ENCODE measurements around the gene LRG1. TPM values are rescaled to one million over a fixed set of nuclear protein-coding genes. Genes with fewer than 3 reads are reported as not detected.
"Not testable (repeated sequence)": the region's sequence is repeated elsewhere in the genome, so short reads cannot be mapped to it uniquely, and the experiment has no call there.

Gene LRG1
- total and polyA plus RNA-seq, 2 experiments from 2014 or later, result 6.3 to 9.8 TPM

DNA sequence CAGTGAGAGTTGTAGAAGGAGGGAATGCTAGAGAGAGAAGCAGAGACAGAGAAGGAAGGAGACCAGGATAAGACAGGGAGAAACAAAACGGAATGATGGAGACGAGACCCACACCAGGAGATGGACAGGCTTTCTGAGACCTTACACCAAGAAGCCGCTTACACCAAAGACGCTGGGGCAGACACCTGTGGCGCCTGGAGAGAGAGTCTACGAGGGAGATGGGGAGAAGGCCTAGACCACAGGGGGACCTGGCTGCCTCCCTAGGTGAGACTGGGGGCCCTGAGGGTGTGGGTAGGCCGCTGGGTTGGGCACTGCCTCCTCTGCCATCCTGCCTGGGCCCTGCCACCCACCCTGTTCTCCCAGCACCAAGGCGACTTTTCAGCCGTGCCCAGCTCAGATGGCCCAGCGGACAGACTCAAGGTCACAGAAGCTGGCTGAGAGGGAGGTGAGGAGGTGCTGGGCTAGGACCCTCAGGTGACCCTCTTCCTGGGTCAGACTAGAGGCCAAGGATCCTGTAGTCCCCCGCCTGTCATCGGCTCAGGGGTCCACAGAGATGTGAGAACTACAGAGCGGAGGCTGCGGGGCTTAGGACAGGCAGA lies 9.8 kb downstream of the LRG1 start:
- DNase-seq (ENCODE audit: low spot score), result no peak
- Histone ChIP-seq H3K79me2 (no peaks in the 10 kb centered on the region), H3K27me3 (no peaks in the 10 kb centered on the region), H3K4me1 (ENCODE audit: insufficient read depth) (no peaks in the 10 kb centered on the region), H4K20me1 (ENCODE audit: insufficient read depth, poor library complexity, severe bottlenecking) (no peaks in the 10 kb centered on the region), H2AFZ (no peak overlapping the region), H3K27ac (no peak overlapping the region), H3K4me3 (no peak overlapping the region), H3K9me3 (ENCODE audit: low read depth) (no peaks in the 10 kb centered on the region), H3K36me3 (replicated peaks; ENCODE audit: insufficient read depth, low read depth) (no peaks in the 10 kb centered on the region), H3K4me2 (no peak overlapping the region), H3K9me2 (replicated peaks; ENCODE audit: insufficient read depth) (no peaks in the 10 kb centered on the region)
- TF ChIP-seq CTCF (IDR thresholded peaks at IDR 0.05; ENCODE audit: poor library complexity) (no peak), EZH2phosphoT487 (IDR thresholded peaks at IDR 0.05; ENCODE audit: low read depth, severe bottlenecking, unreplicated experiment) (no peak)
- WGBS (ENCODE audit: low lambda C conversion rate, missing lambda C conversion rate), result 78% methylated on average over 14 of the region's 14 CpGs

GRCh38 chr19:4528843-4529242 lies 11.0 kb downstream of the LRG1 start:
- DNase-seq (ENCODE audit: low spot score), result no peak
- Histone ChIP-seq H4K20me1 (ENCODE audit: insufficient read depth, poor library complexity, severe bottlenecking) (no peaks in the 10 kb centered on the region), H3K27me3 (no peaks in the 10 kb centered on the region), H2AFZ (no peak overlapping the region), H3K36me3 (replicated peaks; ENCODE audit: insufficient read depth, low read depth) (no peaks in the 10 kb centered on the region), H3K9me3 (ENCODE audit: low read depth) (no peaks in the 10 kb centered on the region), H3K4me2 (no peak overlapping the region), H3K9me2 (replicated peaks; ENCODE audit: insufficient read depth) (no peaks in the 10 kb centered on the region), H3K79me2 (no peaks in the 10 kb centered on the region), H3K4me3 (no peak overlapping the region), H3K4me1 (ENCODE audit: insufficient read depth) (no peaks in the 10 kb centered on the region), H3K27ac (no peak overlapping the region)
- 86% methylated on average over 14 of the region's 15 CpGs for WGBS (ENCODE audit: low lambda C conversion rate, missing lambda C conversion rate)
- TF ChIP-seq EZH2 (IDR thresholded peaks at IDR 0.05; ENCODE audit: borderline replicate concordance), result no peak
- TF ChIP-seq EZH2phosphoT487 (IDR thresholded peaks at IDR 0.05; ENCODE audit: low read depth, severe bottlenecking, unreplicated experiment), result no peak
- TF ChIP-seq CTCF (IDR thresholded peaks at IDR 0.05; ENCODE audit: poor library complexity), result no peak

- not testable (repeated sequence) for H3K4me2 ChIP-seq; H3K36me3 ChIP-seq (replicated peaks; ENCODE audit: insufficient read depth, low read depth); H3K27me3 ChIP-seq; H3K79me2 ChIP-seq; DNase-seq (ENCODE audit: low spot score); H2AFZ ChIP-seq; H4K20me1 ChIP-seq (ENCODE audit: insufficient read depth, poor library complexity, severe bottlenecking); H3K27ac ChIP-seq; H3K4me3 ChIP-seq; H3K4me1 ChIP-seq (ENCODE audit: insufficient read depth); H3K9me3 ChIP-seq (ENCODE audit: low read depth); H3K9me2 ChIP-seq (replicated peaks; ENCODE audit: insufficient read depth)
- WGBS (ENCODE audit: low lambda C conversion rate, missing lambda C conversion rate), result 79% methylated on average over 8 of the region's 8 CpGs
Observed at GRCh38 chr19:4527377-4527776, 12.5 kb downstream of the LRG1 start.

- Histone ChIP-seq H2AFZ (no peak overlapping the region), H3K4me1 (ENCODE audit: insufficient read depth) (no peaks in the 10 kb centered on the region), H3K9me2 (replicated peaks; ENCODE audit: insufficient read depth) (no peaks in the 10 kb centered on the region), H3K79me2 (no peaks in the 10 kb centered on the region), H3K4me2 (no peak overlapping the region), H3K36me3 (replicated peaks; ENCODE audit: insufficient read depth, low read depth) (no peaks in the 10 kb centered on the region), H3K27ac (no peak overlapping the region), H3K4me3 (no peak overlapping the region), H3K9me3 (ENCODE audit: low read depth) (no peaks in the 10 kb centered on the region), H3K27me3 (no peaks in the 10 kb centered on the region), H4K20me1 (ENCODE audit: insufficient read depth, poor library complexity, severe bottlenecking) (no peaks in the 10 kb centered on the region)
- 92% methylated on average over 22 of the region's 23 CpGs for WGBS (ENCODE audit: low lambda C conversion rate, missing lambda C conversion rate)
- no peak for TF ChIP-seq CTCF (IDR thresholded peaks at IDR 0.05; ENCODE audit: poor library complexity)
- no peak for TF ChIP-seq EZH2 (IDR thresholded peaks at IDR 0.05; ENCODE audit: borderline replicate concordance)
- no peak for TF ChIP-seq EZH2phosphoT487 (IDR thresholded peaks at IDR 0.05; ENCODE audit: low read depth, severe bottlenecking, unreplicated experiment)
- no peak for DNase-seq (ENCODE audit: low spot score)
Observed at GRCh38 chr19:4525563-4526002, 14.3 kb downstream of the LRG1 start.

All from hepatocyte (in vitro differentiated cells).